GM23338 (cell line): ENCODE measurements around the gene NT5M.

Source experiments
- JUNB ChIP-seq: IDR thresholded peaks from one replicate; pipeline ENCODE4 v1.6.1; 2016; ENCODE audit warnings: antibody characterized with exemption; ENCODE audit not compliant: unreplicated experiment
- ZNF331 ChIP-seq: fragments of 250-450 bp; sonication (Bioruptor Pico); IDR thresholded peaks from 2 replicates; pipeline ENCODE4 v1.5.0; 2020; ENCODE audit warnings: low read depth, mild to moderate bottlenecking, moderate library complexity
- TF ChIP-seq, protein P1 (sequence below), 2 experiments: fragments of 200-600 bp in 1 of 2; sonication (generic) in 1 of 2; conservative IDR thresholded peaks; 2 replicates each; pipeline versions ENCODE4 v1.5.1 to v1.6.1; 2016 to 2017; ENCODE audit warnings: antibody characterized with exemption in 2 of 2, low read depth in 2 of 2, mild to moderate bottlenecking in 2 of 2, moderate library complexity in 1 of 2

DNA sequence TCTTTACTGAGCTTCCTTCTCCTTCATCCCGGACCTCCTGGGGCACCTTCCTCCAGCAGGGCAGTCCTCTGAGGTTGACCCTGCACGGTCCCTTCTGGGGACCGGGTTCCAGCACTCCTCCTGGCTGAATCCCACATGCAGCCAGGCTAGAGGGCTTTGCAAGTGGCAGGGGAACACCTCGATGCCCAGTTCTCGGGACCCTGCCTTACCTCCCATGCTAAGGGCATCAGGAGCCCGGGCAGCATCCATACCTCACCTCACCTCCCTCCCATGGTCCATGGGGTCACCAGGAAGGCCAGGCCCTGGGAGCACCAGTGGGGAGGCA, 81.1 kb downstream of the NT5M start:
- TF ChIP-seq, protein P1, sequence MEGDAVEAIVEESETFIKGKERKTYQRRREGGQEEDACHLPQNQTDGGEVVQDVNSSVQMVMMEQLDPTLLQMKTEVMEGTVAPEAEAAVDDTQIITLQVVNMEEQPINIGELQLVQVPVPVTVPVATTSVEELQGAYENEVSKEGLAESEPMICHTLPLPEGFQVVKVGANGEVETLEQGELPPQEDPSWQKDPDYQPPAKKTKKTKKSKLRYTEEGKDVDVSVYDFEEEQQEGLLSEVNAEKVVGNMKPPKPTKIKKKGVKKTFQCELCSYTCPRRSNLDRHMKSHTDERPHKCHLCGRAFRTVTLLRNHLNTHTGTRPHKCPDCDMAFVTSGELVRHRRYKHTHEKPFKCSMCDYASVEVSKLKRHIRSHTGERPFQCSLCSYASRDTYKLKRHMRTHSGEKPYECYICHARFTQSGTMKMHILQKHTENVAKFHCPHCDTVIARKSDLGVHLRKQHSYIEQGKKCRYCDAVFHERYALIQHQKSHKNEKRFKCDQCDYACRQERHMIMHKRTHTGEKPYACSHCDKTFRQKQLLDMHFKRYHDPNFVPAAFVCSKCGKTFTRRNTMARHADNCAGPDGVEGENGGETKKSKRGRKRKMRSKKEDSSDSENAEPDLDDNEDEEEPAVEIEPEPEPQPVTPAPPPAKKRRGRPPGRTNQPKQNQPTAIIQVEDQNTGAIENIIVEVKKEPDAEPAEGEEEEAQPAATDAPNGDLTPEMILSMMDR (conservative IDR thresholded peaks at IDR 0.05; ENCODE audit: low read depth in 2 of 2), result no peak
- TF ChIP-seq ZNF331 (CRISPR knock-in tag) (no peak), JUNB (no peak)
